Esophagus (tissue), 2 donors: ENCODE results near the gene CUEDC2. TPM values are rescaled to one million over a fixed set of nuclear protein-coding genes. Genes with fewer than 3 reads are reported as not detected.

ENCODE experiments used
- H3K27ac ChIP-seq, 2 donors: one replicate each; pipeline ENCODE4 v1.5.1; 2013; ENCODE audit warnings: low read depth in 2 of 2, mild to moderate bottlenecking in 2 of 2, inconsistent platforms in 1 of 2, low read length in 1 of 2, moderate library complexity in 1 of 2
- H3K27me3 ChIP-seq, 2 donors: one replicate each; pipeline ENCODE4 v1.6.1; 2013; ENCODE audit warnings: low read length in 2 of 2, control low read depth in 1 of 2, mild to moderate bottlenecking in 1 of 2; ENCODE audit not compliant: insufficient read depth in 2 of 2, control insufficient read depth in 1 of 2
- H3K36me3 ChIP-seq, 2 donors: one replicate each; pipeline ENCODE4 v1.6.1; 2013; ENCODE audit warnings: low read length in 1 of 2; ENCODE audit not compliant: control insufficient read depth in 2 of 2, insufficient read depth in 2 of 2
- H3K4me1 ChIP-seq, 2 donors: one replicate each; pipeline ENCODE4 v1.6.1; 2013; ENCODE audit warnings: low read length in 1 of 2; ENCODE audit not compliant: control insufficient read depth in 2 of 2, insufficient read depth in 2 of 2
- H3K4me3 ChIP-seq, 2 donors: one replicate each; pipeline ENCODE4 v1.5.1; 2013; ENCODE audit warnings: low read length in 2 of 2, mild to moderate bottlenecking in 2 of 2, low read depth in 1 of 2, moderate library complexity in 1 of 2
- H3K9me3 ChIP-seq, 2 donors: one replicate each; pipeline ENCODE4 v1.6.1; 2013; ENCODE audit warnings: mild to moderate bottlenecking in 2 of 2, low read depth in 1 of 2, low read length in 1 of 2, moderate library complexity in 1 of 2; ENCODE audit not compliant: control insufficient read depth in 2 of 2, insufficient read depth in 1 of 2
- WGBS, 2 donors: extraction: QIAGEN DNeasy Blood & Tissue Kit; methylation state at CpG; one replicate each; pipeline ENCODE4 v1.1.7; 2013; 5-methylcytosine and 5-hydroxymethylcytosine counted together
- polyA plus RNA-seq, 2 donors: library from polyadenylated mRNA; stranded (reverse); fragments of 200-250 nt; gene quantifications; one replicate each; pipeline ENCODE4 v1.2.3, GENCODE V29; 2013
- donor health status: healthy with polysubstance abuse.
- donor health status: Bipolar disorder and iron deficiency.

The CUEDC2 gene
- polyA plus RNA-seq, 2 donors: 16.3 to 30.3 TPM

- peaks cover 0 to 17% of the 10 kb centered on the region in 2 donors for H3K36me3 ChIP-seq
- H3K27me3 ChIP-seq: no peaks in the 10 kb centered on the region
- H3K4me3 ChIP-seq: no peak overlapping the region
- no peak overlapping the region for H3K27ac ChIP-seq
- no peaks in the 10 kb centered on the region for H3K9me3 ChIP-seq
- peaks cover 7 to 16% of the 10 kb centered on the region in 2 donors for H3K4me1 ChIP-seq
- WGBS, 2 donors: 78 to 81% methylated on average over 17 of the region's 17 CpGs
These were observed 32.3 kb downstream of the CUEDC2 start for GRCh38 chr10:102400076-102400475.

DNA sequence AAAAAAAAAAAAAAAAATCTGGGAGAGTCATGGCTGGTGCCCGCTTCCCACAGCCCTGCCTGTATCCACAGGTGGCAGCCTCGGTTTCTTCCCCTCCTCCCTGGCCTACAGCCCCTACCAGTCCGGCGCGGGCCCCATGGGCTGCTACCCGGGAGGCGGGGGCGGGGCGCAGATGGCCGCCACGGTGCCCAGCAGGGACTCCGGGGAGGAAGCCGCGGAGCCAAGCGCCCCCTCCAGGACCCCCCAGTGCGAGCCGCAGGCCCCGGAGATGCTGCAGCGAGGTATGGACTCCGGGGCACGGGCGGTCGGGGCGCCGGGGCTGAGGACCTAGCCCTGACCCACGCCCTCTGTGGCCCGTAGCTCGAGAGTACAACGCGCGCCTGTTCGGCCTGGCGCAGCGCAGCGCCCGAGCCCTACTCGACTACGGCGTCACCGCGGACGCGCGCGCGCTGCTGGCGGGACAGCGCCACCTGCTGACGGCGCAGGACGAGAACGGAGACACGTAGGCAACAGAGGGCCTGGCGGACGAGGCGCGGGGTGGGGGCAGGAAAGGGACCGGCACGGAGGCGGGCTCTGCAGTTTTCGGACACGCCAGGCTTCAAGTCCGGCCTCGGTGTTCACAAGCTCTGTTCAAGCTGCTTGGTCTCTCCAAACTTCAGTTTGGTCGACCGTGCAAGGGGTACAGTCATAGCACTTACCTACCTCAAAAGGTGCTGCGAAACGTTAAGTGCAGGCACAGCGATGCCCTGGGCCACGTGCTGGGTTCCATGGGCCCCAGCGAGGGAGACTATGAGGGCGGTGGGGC, 33.0 kb downstream of the CUEDC2 start:
- H3K36me3 ChIP-seq: peaks cover 0 to 17% of the 10 kb centered on the region in 2 donors
- H3K27me3 ChIP-seq: no peaks in the 10 kb centered on the region
- H3K27ac ChIP-seq: peak overlapping the region; percentile 85 to 93
- 3 to 4% methylated on average over 72 of the region's 72 CpGs for WGBS, 2 donors
- H3K9me3 ChIP-seq: no peaks in the 10 kb centered on the region
- H3K4me3 ChIP-seq: peak overlapping the region; percentile 55 to 68
- peaks cover 7 to 20% of the 10 kb centered on the region in 2 donors for H3K4me1 ChIP-seq

DNA sequence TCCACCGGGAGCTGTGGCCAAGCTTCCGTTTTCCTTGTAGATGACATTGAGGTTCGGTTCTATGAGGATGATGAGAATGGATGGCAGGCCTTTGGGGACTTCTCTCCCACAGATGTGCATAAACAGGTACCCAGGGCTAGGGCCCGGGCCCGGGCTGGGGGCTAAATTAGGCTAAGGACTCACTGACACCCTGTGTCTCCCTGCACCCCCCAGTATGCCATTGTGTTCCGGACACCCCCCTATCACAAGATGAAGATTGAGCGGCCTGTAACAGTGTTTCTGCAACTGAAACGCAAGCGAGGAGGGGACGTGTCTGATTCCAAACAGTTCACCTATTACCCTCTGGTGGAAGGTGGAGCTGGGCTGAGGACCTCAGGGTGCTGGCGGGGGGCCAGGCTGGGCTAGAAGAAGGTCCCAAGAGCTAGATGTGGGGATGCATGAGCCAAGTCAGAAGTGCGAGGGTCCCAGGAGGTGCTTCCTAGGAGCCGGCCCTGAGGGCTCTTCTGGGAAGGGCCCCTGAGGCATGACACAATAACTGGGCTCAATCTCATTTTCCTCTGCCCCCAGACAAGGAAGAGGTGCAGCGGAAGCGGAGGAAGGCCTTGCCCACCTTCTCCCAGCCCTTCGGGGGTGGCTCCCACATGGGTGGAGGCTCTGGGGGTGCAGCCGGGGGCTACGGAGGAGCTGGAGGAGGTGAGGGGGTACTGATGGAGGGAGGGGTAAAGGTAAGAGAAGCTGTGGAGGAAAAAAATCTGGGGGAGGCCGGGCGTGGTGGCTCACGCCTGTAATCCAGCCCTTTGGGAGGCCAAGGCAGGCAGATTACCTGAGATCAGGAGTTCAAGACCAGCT, 34.0 kb downstream of the CUEDC2 start:
- no peak overlapping the region for H3K27ac ChIP-seq
- 80 to 85% methylated on average over 21 of the region's 21 CpGs for WGBS, 2 donors
- no peaks in the 10 kb centered on the region for H3K27me3 ChIP-seq
- H3K36me3 ChIP-seq: peaks cover 0 to 17% of the 10 kb centered on the region in 2 donors
- H3K4me1 ChIP-seq: peaks cover 7 to 20% of the 10 kb centered on the region in 2 donors
- no peak overlapping the region for H3K4me3 ChIP-seq
- H3K9me3 ChIP-seq: no peaks in the 10 kb centered on the region

GRCh38 chr10:102397222-102398171, 34.9 kb downstream of the CUEDC2 start:
- peaks cover 0 to 17% of the 10 kb centered on the region in 2 donors for H3K36me3 ChIP-seq
- no peaks in the 10 kb centered on the region for H3K9me3 ChIP-seq
- H3K4me3 ChIP-seq: no peak overlapping the region
- H3K4me1 ChIP-seq: peaks cover 7 to 20% of the 10 kb centered on the region in 2 donors
- peak overlapping the region; percentile 5 to 78 for H3K27ac ChIP-seq
- 89 to 93% methylated on average over 14 of the region's 14 CpGs for WGBS, 2 donors
- no peaks in the 10 kb centered on the region for H3K27me3 ChIP-seq

- Histone ChIP-seq H3K36me3 (peaks cover 0 to 14% of the 10 kb centered on the region in 2 donors), H3K4me1 (peaks cover 7 to 19% of the 10 kb centered on the region in 2 donors), H3K27me3 (no peaks in the 10 kb centered on the region), H3K4me3 (peak overlapping the region; percentile 63 to 71), H3K27ac (peak overlapping the region; percentile 5 to 78), H3K9me3 (no peaks in the 10 kb centered on the region)
- WGBS, 2 donors: 86 to 87% methylated on average over 12 of the region's 12 CpGs
These were observed 35.6 kb downstream of the CUEDC2 start for GRCh38 chr10:102396730-102397151.

- H3K4me3 ChIP-seq: peak overlapping the region; percentile 63 to 71
These were observed 36.1 kb downstream of the CUEDC2 start for GRCh38 chr10:102396317-102396650.

DNA sequence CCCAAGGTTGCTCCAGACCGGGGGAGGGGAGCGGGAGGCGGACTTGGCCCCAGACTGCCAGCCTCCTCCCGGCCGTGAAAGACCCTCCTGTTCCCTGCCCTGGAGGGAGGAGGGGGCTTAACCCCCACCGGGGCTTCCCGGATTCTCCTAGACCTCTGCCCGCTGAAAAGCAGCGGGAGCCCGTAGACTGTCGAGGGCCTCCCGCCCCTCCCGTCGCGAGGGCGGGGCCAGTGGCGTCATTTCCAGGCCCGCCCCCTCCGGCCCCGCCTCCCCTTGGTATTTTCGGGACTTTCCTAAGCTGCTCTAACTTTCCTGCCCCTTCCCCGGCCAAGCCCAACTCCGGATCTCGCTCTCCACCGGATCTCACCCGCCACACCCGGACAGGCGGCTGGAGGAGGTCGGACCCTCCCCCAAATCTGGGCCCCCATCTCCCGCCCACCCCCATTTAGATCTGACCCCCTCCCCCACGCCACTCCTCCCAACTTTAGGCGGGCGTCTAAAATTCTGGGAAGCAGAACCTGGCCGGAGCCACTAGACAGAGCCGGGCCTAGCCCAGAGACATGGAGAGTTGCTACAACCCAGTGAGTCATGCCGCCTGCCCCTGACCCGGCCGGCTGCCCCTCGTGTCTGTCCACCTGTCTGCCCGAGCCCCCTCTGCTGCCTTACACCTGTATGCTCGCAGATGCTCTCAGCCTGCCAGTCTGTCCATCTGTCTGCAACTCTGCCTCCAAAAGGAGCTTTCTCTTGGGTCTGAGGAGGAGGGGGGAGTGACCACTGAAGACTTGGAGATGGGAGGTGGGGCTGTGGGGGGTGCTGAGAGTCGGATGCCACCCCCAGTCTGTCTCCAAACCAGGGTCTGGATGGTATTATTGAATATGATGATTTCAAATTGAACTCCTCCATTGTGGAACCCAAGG, 36.7 kb downstream of the CUEDC2 start, which contains the start of gene NFKB2:
Gene NFKB2, plus strand, starts transcription at position 306 of the 917 bp plus-strand sequence. Its CDS starts 255 bp downstream, at position 561.
- H3K4me1 ChIP-seq: peaks cover 7 to 18% of the 10 kb centered on the region in 2 donors
- peak within 1 kb of the TSS; percentile 99 for H3K27ac ChIP-seq
- H3K9me3 ChIP-seq: no peaks in the 10 kb centered on the region
- no peaks in the 10 kb centered on the region for H3K27me3 ChIP-seq
- H3K36me3 ChIP-seq: peaks cover 0 to 4% of the 10 kb centered on the region in 2 donors
- H3K4me3 ChIP-seq: peak within 1 kb of the TSS; percentile 71 to 79
- WGBS, 2 donors: 1% methylated on average over 37 to 42 of the region's 42 CpGs

More at GRCh38 chr10:102396317-102396650, 36.1 kb downstream of the CUEDC2 start:
- peak overlapping the region; percentile 78 to 99 for H3K27ac ChIP-seq
- WGBS, 2 donors: 31 to 40% methylated on average over 4 of the region's 4 CpGs
- no peaks in the 10 kb centered on the region for H3K27me3 ChIP-seq
- peaks cover 0 to 10% of the 10 kb centered on the region in 2 donors for H3K36me3 ChIP-seq
- H3K9me3 ChIP-seq: no peaks in the 10 kb centered on the region
- peaks cover 7 to 18% of the 10 kb centered on the region in 2 donors for H3K4me1 ChIP-seq

DNA sequence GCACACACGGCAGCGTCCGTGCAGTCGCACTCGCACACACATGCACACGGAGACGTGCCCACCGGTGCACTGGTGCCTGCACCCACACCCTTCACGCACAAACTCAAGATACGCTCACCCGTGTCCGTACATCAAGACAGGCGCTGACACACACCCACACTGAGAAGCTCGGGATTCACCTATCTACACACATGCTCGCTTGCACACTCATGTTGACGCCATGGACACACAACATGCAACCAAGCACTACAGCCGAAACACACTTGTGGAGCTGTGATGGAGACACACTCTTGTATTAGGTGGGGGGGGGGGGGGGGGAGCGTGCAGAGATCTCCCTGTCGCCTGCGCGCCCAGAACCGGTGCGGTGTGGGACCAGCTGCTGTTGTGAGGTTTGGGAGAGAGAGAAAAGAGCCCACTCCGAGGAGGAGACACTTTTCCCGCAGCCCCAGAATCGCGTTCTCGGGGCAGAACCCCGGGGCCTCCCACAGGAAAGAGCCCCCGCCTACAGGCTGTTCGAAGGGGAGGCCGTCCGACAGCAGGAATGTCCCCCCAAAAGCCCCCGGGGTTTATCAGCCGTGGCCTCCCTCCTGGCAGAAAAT, 37.5 kb downstream of the CUEDC2 start:
- 0% methylated on average over 34 to 35 of the region's 35 CpGs for WGBS, 2 donors
- Histone ChIP-seq H3K36me3 (no peaks in the 10 kb centered on the region), H3K9me3 (no peaks in the 10 kb centered on the region), H3K27ac (peak overlapping the region; percentile 99), H3K27me3 (no peaks in the 10 kb centered on the region), H3K4me1 (peaks cover 7 to 14% of the 10 kb centered on the region in 2 donors), H3K4me3 (peak overlapping the region; percentile 71 to 79)
